HepG2 (cell line): ENCODE measurements around the gene MYBPC2. TPM values are rescaled to one million over a fixed set of nuclear protein-coding genes. Genes with fewer than 3 reads are reported as not detected.
A peak's percentile ranks its signal among the peaks of the same experiment; 100 is the strongest.

Source experiments
- ARID5B ChIP-seq: IDR thresholded peaks from 2 replicates; pipeline ENCODE4 v1.4.0; 2020; ENCODE audit warnings: mild to moderate bottlenecking, missing genetic modification reagents
- ETV6 ChIP-seq: sonication (generic); formaldehyde crosslinking; conservative IDR thresholded peaks from 2 replicates; pipeline ENCODE4 v1.4.0; 2020; ENCODE audit warnings: missing genetic modification reagents
- GATAD1 ChIP-seq: IDR thresholded peaks from 2 replicates; pipeline ENCODE4 v1.6.1; 2016; ENCODE audit warnings: missing genetic modification reagents, missing compliant biosample characterization
- HNF4A ChIP-seq: sonication (generic); formaldehyde crosslinking; IDR thresholded peaks from 2 replicates; pipeline ENCODE4 v1.4.0; 2020; ENCODE audit warnings: missing genetic modification reagents
- ISL2 ChIP-seq: sonication (generic); formaldehyde crosslinking; IDR thresholded peaks from 2 replicates; pipeline ENCODE4 v1.5.0; 2020; ENCODE audit warnings: missing genetic modification reagents
- ISX ChIP-seq: sonication (generic); formaldehyde crosslinking; conservative IDR thresholded peaks from 2 replicates; pipeline ENCODE4 v1.5.0; 2020; ENCODE audit warnings: missing genetic modification reagents
- KDM3A ChIP-seq: IDR thresholded peaks from 2 replicates; pipeline ENCODE4 v1.6.1; 2018; ENCODE audit warnings: low read depth, missing compliant biosample characterization
- MAZ ChIP-seq, 2 experiments: sonication (generic) in 1 of 2; formaldehyde crosslinking in 1 of 2; IDR thresholded peaks; 2 replicates each; pipeline versions ENCODE4 v1.5.0 to v1.6.1; 2012 to 2020; ENCODE audit warnings: low read depth in 2 of 2, mild to moderate bottlenecking in 2 of 2, borderline replicate concordance in 1 of 2, improper control_type of control experiment in 1 of 2, low read length in 1 of 2, missing genetic modification reagents in 1 of 2, moderate library complexity in 1 of 2
- NPAS2 ChIP-seq: sonication (generic); formaldehyde crosslinking; IDR thresholded peaks from 2 replicates; pipeline ENCODE4 v1.8.0; 2022; ENCODE audit warnings: mild to moderate bottlenecking, missing genetic modification reagents, borderline replicate concordance
- RCOR2 ChIP-seq: IDR thresholded peaks from 2 replicates; pipeline ENCODE4 v1.6.1; 2016; ENCODE audit warnings: missing biosample characterization, missing genetic modification reagents
- SRSF1 ChIP-seq: fragments of 200-400 bp; formaldehyde crosslinking; optimal IDR thresholded peaks from 2 replicates; pipeline ENCODE3; 2017; ENCODE audit warnings: mild to moderate bottlenecking, low read depth, low read length, moderate library complexity
- YY1 ChIP-seq: IDR thresholded peaks from 2 replicates; pipeline ENCODE4 v1.6.1; 2011; ENCODE audit warnings: low read length, low read depth, moderate library complexity, mild to moderate bottlenecking; ENCODE audit not compliant: insufficient read depth, insufficient replicate concordance
- ZNF180 ChIP-seq: sonication (generic); formaldehyde crosslinking; IDR thresholded peaks from 2 replicates; pipeline ENCODE4 v1.4.0; 2020; ENCODE audit warnings: low read depth, missing genetic modification reagents, borderline replicate concordance
- ZNF350 ChIP-seq: sonication (generic); formaldehyde crosslinking; IDR thresholded peaks from 2 replicates; pipeline ENCODE4 v1.4.0; 2020; ENCODE audit warnings: mild to moderate bottlenecking, low read depth, missing genetic modification reagents, borderline replicate concordance
- polyA plus RNA-seq, 8 experiments: library from polyadenylated mRNA; depleted of rRNA in 3 of 8; stranded (reverse) in 7 of 8; unstranded in 1 of 8; fragments of >200 nt; fragmentation: Illumina TruSeq in 4 of 8; extraction: Trizol in 4 of 8; gene quantifications; 2 replicates each; pipeline versions ENCODE4 v1.2.1 to v1.2.3, GENCODE V29; 2011 to 2016; ENCODE audit warnings: low read depth in 4 of 8, missing spikeins in 1 of 8, mixed read lengths in 1 of 8; ENCODE audit not compliant: insufficient read depth in 1 of 8
- total RNA-seq, 5 experiments: library from RNA; depleted of rRNA; stranded (reverse); fragments of >200 nt; fragmentation: Illumina TruSeq; extraction: Trizol; gene quantifications; 2 replicates each; pipeline ENCODE4 v1.2.3, GENCODE V29; 2016; ENCODE audit warnings: low read depth in 1 of 5
- TF ChIP-seq, protein P1 (sequence below): sonication (generic); formaldehyde crosslinking; IDR thresholded peaks from 2 replicates; pipeline ENCODE4; 2020; ENCODE audit warnings: missing genetic modification reagents, mild to moderate bottlenecking, borderline replicate concordance
- TF ChIP-seq, protein P2 (sequence below): sonication (generic); formaldehyde crosslinking; IDR thresholded peaks from 2 replicates; pipeline ENCODE4 v1.4.0; 2020; ENCODE audit warnings: missing genetic modification reagents, mild to moderate bottlenecking, borderline replicate concordance
- TF ChIP-seq, protein P3 (sequence below): sonication (generic); formaldehyde crosslinking; IDR thresholded peaks from 2 replicates; pipeline ENCODE4 v1.8.0; 2022; ENCODE audit warnings: low read depth, missing genetic modification reagents

Gene MYBPC2
- total and polyA plus RNA-seq, 2 of the 13 experiments (the other 11 are each of a cell fraction or from before 2014, with no cell fraction given): not detected

DNA sequence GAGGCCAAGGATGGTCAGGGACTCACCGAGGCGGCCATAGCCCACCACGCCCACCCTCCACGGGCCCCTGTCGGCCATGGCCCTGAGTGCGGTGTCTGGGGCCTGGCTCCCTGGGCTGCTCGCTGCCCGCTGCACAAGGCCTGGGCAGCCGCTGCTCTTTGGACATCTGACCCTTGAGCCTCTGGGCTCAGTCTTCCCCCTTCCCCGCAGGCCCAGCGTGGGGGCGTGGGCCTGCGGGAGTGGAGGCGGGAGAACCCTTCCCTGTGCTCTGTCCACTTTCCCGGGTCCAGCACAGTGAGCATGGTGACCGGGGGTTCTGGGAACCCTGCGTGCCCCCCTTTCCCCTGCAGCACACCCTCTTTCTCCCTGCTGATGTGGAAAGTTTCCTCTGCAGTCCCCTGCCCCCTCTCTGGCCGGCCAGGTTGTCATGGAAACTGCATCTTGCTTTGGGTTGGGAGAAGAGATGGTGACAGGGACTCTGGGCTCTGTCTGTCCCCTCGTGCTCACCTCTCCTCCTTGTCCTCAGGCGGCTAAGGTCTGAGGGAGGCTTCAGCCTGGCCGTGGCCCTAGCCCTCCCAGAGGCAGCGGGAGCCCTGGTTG, 81.2 kb downstream of the MYBPC2 start, which contains the start of gene ASPDH (continued):
- TF ChIP-seq RCOR2 (CRISPR knock-in tag) (no peak), GATAD1 (CRISPR knock-in tag) (no peak), ISL2 (CRISPR knock-in tag) (no peak), ISX (CRISPR knock-in tag) (no peak), HNF4A (CRISPR knock-in tag) (peak; percentile 94), ZNF350 (CRISPR knock-in tag) (0 out of 2 replicates have a peak, but pooled peaks have one; percentile 37), SRSF1 (no peak), MAZ (IDR thresholded peaks at IDR 0.05; ENCODE audit: borderline replicate concordance, low read depth, low read length) (0 out of 2 replicates have a peak, but pooled peaks have one; percentile 22), MAZ (CRISPR knock-in tag; IDR thresholded peaks at IDR 0.05; ENCODE audit: low read depth) (0 out of 2 replicates have a peak, but pooled peaks have one; percentile 28), YY1 (peak; percentile 42), ETV6 (CRISPR knock-in tag) (no peak), KDM3A (CRISPR knock-in tag) (peak; percentile 76; the same call in 1 of the 2 replicates), NPAS2 (CRISPR knock-in tag) (no peak), ARID5B (CRISPR knock-in tag) (peak; percentile 34; the same call in 1 of the 2 replicates), ZNF180 (CRISPR knock-in tag) (no peak)
- TF ChIP-seq, protein P1, sequence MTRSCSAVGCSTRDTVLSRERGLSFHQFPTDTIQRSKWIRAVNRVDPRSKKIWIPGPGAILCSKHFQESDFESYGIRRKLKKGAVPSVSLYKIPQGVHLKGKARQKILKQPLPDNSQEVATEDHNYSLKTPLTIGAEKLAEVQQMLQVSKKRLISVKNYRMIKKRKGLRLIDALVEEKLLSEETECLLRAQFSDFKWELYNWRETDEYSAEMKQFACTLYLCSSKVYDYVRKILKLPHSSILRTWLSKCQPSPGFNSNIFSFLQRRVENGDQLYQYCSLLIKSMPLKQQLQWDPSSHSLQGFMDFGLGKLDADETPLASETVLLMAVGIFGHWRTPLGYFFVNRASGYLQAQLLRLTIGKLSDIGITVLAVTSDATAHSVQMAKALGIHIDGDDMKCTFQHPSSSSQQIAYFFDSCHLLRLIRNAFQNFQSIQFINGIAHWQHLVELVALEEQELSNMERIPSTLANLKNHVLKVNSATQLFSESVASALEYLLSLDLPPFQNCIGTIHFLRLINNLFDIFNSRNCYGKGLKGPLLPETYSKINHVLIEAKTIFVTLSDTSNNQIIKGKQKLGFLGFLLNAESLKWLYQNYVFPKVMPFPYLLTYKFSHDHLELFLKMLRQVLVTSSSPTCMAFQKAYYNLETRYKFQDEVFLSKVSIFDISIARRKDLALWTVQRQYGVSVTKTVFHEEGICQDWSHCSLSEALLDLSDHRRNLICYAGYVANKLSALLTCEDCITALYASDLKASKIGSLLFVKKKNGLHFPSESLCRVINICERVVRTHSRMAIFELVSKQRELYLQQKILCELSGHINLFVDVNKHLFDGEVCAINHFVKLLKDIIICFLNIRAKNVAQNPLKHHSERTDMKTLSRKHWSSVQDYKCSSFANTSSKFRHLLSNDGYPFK (CRISPR knock-in tag): no peak
- TF ChIP-seq, protein P2, sequence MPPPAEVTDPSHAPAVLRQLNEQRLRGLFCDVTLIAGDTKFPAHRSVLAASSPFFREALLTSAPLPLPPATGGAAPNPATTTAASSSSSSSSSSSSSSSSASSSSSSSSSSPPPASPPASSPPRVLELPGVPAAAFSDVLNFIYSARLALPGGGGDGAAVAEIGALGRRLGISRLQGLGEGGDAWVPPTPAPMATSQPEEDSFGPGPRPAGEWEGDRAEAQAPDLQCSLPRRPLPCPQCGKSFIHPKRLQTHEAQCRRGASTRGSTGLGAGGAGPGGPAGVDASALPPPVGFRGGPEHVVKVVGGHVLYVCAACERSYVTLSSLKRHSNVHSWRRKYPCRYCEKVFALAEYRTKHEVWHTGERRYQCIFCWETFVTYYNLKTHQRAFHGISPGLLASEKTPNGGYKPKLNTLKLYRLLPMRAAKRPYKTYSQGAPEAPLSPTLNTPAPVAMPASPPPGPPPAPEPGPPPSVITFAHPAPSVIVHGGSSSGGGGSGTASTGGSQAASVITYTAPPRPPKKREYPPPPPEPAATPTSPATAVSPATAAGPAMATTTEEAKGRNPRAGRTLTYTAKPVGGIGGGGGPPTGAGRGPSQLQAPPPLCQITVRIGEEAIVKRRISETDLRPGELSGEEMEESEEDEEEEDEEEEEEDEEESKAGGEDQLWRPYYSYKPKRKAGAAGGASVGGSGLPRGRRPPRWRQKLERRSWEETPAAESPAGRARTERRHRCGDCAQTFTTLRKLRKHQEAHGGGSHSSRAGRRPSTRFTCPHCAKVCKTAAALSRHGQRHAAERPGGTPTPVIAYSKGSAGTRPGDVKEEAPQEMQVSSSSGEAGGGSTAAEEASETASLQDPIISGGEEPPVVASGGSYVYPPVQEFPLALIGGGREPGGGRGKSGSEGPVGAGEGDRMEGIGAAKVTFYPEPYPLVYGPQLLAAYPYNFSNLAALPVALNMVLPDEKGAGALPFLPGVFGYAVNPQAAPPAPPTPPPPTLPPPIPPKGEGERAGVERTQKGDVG: no peak
- TF ChIP-seq, protein P3, sequence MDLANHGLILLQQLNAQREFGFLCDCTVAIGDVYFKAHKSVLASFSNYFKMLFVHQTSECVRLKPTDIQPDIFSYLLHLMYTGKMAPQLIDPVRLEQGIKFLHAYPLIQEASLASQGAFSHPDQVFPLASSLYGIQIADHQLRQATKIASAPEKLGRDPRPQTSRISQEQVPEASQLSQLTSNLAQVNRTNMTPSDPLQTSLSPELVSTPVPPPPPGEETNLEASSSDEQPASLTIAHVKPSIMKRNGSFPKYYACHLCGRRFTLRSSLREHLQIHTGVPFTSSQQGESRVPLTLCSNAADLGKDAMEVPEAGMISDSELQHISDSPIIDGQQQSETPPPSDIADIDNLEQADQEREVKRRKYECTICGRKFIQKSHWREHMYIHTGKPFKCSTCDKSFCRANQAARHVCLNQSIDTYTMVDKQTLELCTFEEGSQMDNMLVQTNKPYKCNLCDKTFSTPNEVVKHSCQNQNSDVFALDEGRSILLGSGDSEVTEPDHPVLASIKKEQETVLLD: no peak
